Thoracic aorta (tissue), 2 donors: Measurements from ENCODE around the gene TSSC4. TPM values are rescaled to one million over a fixed set of nuclear protein-coding genes. Genes with fewer than 3 reads are reported as not detected.

Source experiments
- ATAC-seq: fragments of 150-250 bp; one replicate; pipeline ENCODE4 v1.8.0; 2017; ENCODE audit warnings: low read depth; ENCODE audit not compliant: insufficient number of reproducible peaks, low FRiP score
- DNase-seq: peaks from one replicate; pipeline ENCODE4 v3.0.0-alpha.2; 2020; ENCODE audit warnings: low spot score
- H3K27ac ChIP-seq, 2 donors: fragments of 200-600 bp; sonication (generic); 1 replicate in 1 of 2; 2 replicates in 1 of 2; pipeline ENCODE4 v1.5.1; 2016; ENCODE audit warnings: mild to moderate bottlenecking in 2 of 2, moderate library complexity in 2 of 2
- H3K27me3 ChIP-seq: fragments of 200-600 bp; sonication (generic); replicated peaks from 2 replicates; pipeline ENCODE4 v1.6.0; 2016; ENCODE audit warnings: mild to moderate bottlenecking; ENCODE audit not compliant: insufficient read depth
- H3K36me3 ChIP-seq: fragments of 200-600 bp; sonication (generic); one replicate; pipeline ENCODE4 v1.5.1; 2016
- H3K4me1 ChIP-seq, 2 donors: fragments of 200-600 bp; sonication (generic); 1 replicate in 1 of 2; 2 replicates in 1 of 2; pipeline versions ENCODE4 v1.5.1 to v1.6.0; 2016; ENCODE audit warnings: low read depth in 2 of 2, mild to moderate bottlenecking in 1 of 2; ENCODE audit not compliant: control insufficient read depth in 1 of 2
- H3K4me3 ChIP-seq: fragments of 200-600 bp; sonication (generic); 2 replicates; pipeline ENCODE4 v1.5.1; 2016; ENCODE audit warnings: mild to moderate bottlenecking
- H3K9me3 ChIP-seq: fragments of 200-600 bp; sonication (generic); 2 replicates; pipeline ENCODE4 v1.5.1; 2016
- total RNA-seq, 2 donors: library from RNA; depleted of rRNA; stranded (reverse); fragments of >200 nt; gene quantifications; one replicate each; pipeline versions ENCODE4 v1.1.0 to v1.2.3, GENCODE V29; 2016
- TF ChIP-seq, protein P1 (sequence below): fragments of 200-600 bp; sonication (generic); IDR thresholded peaks from one replicate; pipeline ENCODE4 v1.5.1; 2019; ENCODE audit warnings: antibody characterized with exemption

Gene TSSC4
- total RNA-seq, 2 donors from 2014 or later = 31.6 to 57.9 TPM

DNA sequence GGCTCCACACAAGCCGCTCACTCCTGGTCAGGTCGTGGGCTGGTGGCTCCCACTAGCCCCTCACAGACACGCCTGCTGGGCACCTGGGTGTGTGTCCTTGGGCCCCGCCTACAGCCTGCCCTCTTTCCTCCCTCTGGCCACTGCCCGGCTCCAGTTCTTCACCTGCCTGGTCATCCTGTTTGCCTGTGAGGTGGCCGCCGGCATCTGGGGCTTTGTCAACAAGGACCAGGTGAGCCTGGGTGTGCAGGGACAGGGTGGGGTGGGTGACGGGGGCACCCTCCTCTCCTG lies 5.8 kb upstream of the TSSC4 start:
- no peak overlapping the region for H3K4me3 ChIP-seq
- peaks cover 15 to 32% of the 10 kb centered on the region in 2 donors for H3K4me1 ChIP-seq
- DNase-seq = no peak
- H3K36me3 ChIP-seq = peaks cover 53% of the 10 kb centered on the region
- H3K27me3 ChIP-seq = no peaks in the 10 kb centered on the region
- no peak for ATAC-seq
- TF ChIP-seq, protein P1, sequence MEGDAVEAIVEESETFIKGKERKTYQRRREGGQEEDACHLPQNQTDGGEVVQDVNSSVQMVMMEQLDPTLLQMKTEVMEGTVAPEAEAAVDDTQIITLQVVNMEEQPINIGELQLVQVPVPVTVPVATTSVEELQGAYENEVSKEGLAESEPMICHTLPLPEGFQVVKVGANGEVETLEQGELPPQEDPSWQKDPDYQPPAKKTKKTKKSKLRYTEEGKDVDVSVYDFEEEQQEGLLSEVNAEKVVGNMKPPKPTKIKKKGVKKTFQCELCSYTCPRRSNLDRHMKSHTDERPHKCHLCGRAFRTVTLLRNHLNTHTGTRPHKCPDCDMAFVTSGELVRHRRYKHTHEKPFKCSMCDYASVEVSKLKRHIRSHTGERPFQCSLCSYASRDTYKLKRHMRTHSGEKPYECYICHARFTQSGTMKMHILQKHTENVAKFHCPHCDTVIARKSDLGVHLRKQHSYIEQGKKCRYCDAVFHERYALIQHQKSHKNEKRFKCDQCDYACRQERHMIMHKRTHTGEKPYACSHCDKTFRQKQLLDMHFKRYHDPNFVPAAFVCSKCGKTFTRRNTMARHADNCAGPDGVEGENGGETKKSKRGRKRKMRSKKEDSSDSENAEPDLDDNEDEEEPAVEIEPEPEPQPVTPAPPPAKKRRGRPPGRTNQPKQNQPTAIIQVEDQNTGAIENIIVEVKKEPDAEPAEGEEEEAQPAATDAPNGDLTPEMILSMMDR = no peak
- H3K9me3 ChIP-seq = no peaks in the 10 kb centered on the region
- no peak overlapping the region for H3K27ac ChIP-seq

DNA sequence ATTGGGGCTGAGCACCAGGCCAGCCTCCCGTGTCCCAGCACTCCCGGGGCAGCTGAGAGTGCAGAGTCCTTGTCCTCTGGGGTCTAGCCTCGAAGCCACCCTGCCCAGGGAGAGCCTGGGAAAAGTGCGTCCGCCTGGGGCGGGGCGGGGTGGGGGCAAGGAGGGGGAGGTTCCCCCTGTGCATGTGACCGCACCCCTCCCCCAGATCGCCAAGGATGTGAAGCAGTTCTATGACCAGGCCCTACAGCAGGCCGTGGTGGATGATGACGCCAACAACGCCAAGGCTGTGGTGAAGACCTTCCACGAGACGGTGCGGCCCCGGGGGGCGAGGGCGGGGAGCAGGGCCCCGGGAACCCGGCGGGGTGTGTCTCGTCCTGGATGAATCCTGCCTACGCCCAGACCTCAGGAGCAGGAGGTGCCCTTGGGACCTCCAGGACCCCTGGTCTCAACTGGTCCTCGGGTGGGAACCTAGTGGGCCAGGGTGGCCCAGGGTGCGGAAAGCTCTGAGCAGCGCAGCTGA lies 5.3 kb upstream of the TSSC4 start:
- Histone ChIP-seq H3K36me3 (peaks cover 49% of the 10 kb centered on the region), H3K4me1 (peaks cover 10 to 27% of the 10 kb centered on the region in 2 donors), H3K4me3 (no peak overlapping the region), H3K9me3 (no peaks in the 10 kb centered on the region), H3K27me3 (no peaks in the 10 kb centered on the region), H3K27ac (no peak overlapping the region)
- ATAC-seq (no peak), DNase-seq (no peak)
- TF ChIP-seq, protein P1 = no peak

DNA sequence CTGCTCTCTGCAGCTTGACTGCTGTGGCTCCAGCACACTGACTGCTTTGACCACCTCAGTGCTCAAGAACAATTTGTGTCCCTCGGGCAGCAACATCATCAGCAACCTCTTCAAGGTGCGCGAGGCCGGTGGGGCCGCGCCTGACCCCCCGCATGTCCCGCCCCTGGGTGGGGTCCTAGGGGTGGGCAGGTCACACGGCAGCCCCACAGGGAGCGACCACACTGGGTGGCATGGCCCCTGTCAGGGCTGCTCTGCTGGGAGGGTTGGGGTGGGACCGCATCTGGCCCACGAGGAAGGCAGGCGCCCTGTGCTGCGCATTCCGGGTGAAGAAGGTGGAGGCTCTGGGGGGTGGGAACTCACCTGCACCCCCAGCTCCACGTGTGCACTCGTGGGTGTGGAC lies 4.7 kb upstream of the TSSC4 start:
- H3K4me1 ChIP-seq = peaks cover 6 to 22% of the 10 kb centered on the region in 2 donors
- peaks cover 46% of the 10 kb centered on the region for H3K36me3 ChIP-seq
- ATAC-seq = no peak
- TF ChIP-seq, protein P1 = no peak
- no peak overlapping the region for H3K4me3 ChIP-seq
- no peaks in the 10 kb centered on the region for H3K9me3 ChIP-seq
- no peak for DNase-seq
- no peaks in the 10 kb centered on the region for H3K27me3 ChIP-seq
- H3K27ac ChIP-seq = no peak overlapping the region

DNA sequence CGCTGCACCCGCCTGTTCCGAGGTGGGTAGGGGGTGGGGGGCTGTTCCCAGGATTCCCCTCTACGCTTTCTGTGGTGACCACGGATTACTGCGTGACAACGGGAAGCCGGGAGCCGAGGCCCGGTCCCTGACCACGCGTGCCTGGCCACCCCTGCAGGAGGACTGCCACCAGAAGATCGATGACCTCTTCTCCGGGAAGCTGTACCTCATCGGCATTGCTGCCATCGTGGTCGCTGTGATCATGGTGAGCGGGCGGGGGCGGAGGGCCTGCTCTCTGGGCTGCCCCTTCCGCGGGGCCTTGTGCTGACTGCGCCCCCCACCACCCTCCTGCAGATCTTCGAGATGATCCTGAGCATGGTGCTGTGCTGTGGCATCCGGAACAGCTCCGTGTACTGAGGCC lies 4.1 kb upstream of the TSSC4 start:
- no peaks in the 10 kb centered on the region for H3K9me3 ChIP-seq
- H3K27ac ChIP-seq = no peak overlapping the region
- H3K27me3 ChIP-seq = no peaks in the 10 kb centered on the region

DNA sequence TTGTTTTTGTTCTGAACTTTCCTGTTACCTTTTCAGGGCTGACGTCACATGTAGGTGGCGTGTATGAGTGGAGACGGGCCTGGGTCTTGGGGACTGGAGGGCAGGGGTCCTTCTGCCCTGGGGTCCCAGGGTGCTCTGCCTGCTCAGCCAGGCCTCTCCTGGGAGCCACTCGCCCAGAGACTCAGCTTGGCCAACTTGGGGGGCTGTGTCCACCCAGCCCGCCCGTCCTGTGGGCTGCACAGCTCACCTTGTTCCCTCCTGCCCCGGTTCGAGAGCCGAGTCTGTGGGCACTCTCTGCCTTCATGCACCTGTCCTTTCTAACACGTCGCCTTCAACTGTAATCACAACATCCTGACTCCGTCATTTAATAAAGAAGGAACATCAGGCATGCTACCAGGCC lies 3.5 kb upstream of the TSSC4 start:
- Histone ChIP-seq H3K4me1 (peaks cover 15 to 22% of the 10 kb centered on the region in 2 donors), H3K36me3 (peaks cover 38% of the 10 kb centered on the region), H3K9me3 (no peaks in the 10 kb centered on the region), H3K4me3 (no peak overlapping the region), H3K27me3 (no peaks in the 10 kb centered on the region), H3K27ac (no peak overlapping the region)
- ATAC-seq (no peak), DNase-seq (no peak)
- TF ChIP-seq, protein P1 = no peak

More for the DNA sequence above, 4.1 kb upstream of the TSSC4 start:
- Histone ChIP-seq H3K36me3 (peaks cover 43% of the 10 kb centered on the region), H3K4me1 (peaks cover 10 to 20% of the 10 kb centered on the region in 2 donors), H3K4me3 (no peak overlapping the region)
- ATAC-seq = no peak
- DNase-seq = no peak
- TF ChIP-seq, protein P1 = no peak
